ENCODE measurements around the gene ZGPAT.

The ZGPAT gene

DNA sequence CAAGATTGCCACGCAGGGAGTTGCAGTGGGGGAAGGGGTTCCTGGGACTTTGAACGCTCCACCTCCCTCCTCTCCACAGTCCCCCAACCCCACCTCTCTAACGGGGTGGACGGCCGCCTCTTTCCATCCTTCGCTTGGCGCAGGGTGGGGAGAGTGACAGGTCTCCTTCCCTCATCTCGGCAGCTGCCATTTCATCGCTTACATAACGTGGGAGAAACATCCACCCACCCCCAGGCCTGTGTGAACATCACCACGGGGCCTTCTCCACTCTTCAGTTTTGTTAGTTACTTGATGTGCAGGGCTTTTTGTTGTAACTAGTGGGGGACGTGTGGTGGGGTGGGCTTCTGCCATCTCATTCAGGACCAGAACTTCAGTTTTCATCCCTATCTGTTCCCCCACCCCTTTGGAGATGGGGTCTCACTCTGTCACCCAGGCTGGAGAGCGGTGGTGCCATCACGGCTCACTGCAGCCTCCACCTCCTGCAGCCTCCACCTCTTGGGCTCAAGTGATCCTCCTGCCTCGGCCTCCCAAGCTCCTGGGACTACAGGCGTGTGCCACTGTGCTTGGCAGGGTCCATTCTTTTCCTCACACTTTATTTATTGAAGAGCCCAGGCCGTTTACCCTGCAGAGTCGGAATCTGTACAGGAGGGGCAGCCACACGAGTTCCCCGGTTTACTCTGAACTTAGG lies 32.0 kb upstream of the ZGPAT start:
- Histone ChIP-seq H3K27ac (no peak overlapping the region), H3K79me2 (ENCODE audit: insufficient read depth, low read depth) (no peaks in the 10 kb centered on the region), H2AFZ (ENCODE audit: low read depth) (no peak overlapping the region), H4K20me1 (ENCODE audit: insufficient read depth) (no peaks in the 10 kb centered on the region), H3K4me2 (no peak overlapping the region), H3K4me3 (IDR thresholded peaks at IDR 0.05; ENCODE audit: insufficient read depth, low read depth, low read length) (no peak overlapping the region), H3K27me3 (ENCODE audit: insufficient read depth, low read depth) (no peaks in the 10 kb centered on the region), H3K36me3 (ENCODE audit: insufficient read depth) (no peaks in the 10 kb centered on the region), H3K9ac (no peak overlapping the region), H3K4me1 (ENCODE audit: low read depth, poor library complexity, severe bottlenecking) (no peaks in the 10 kb centered on the region)
- TF ChIP-seq, protein P1, sequence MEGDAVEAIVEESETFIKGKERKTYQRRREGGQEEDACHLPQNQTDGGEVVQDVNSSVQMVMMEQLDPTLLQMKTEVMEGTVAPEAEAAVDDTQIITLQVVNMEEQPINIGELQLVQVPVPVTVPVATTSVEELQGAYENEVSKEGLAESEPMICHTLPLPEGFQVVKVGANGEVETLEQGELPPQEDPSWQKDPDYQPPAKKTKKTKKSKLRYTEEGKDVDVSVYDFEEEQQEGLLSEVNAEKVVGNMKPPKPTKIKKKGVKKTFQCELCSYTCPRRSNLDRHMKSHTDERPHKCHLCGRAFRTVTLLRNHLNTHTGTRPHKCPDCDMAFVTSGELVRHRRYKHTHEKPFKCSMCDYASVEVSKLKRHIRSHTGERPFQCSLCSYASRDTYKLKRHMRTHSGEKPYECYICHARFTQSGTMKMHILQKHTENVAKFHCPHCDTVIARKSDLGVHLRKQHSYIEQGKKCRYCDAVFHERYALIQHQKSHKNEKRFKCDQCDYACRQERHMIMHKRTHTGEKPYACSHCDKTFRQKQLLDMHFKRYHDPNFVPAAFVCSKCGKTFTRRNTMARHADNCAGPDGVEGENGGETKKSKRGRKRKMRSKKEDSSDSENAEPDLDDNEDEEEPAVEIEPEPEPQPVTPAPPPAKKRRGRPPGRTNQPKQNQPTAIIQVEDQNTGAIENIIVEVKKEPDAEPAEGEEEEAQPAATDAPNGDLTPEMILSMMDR (conservative IDR thresholded peaks at IDR 0.05; ENCODE audit: low read depth, low read length) = no peak

DNA sequence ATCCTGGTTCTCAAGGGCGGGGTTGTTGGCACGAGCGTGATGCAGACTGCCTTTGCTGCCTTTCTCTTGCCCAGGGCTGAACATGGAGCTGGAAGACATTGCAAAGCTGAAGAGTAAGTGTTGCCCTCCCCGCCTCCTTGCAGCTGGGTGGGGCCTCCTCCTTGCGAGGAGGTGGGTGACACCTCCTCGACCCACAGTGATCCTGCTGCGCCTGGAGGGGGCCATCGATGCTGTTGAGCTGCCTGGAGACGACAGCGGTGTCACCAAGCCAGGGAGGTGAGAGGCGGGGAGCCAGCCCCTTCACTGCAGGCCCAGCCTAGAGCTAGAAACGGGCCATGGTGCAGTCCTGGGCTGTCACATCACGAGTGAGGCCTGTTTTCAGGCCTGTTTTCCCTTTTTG lies 29.8 kb upstream of the ZGPAT start:
- TF ChIP-seq, protein P1 (conservative IDR thresholded peaks at IDR 0.05; ENCODE audit: low read depth, low read length) = no peak
- no peaks in the 10 kb centered on the region for H3K36me3 ChIP-seq (ENCODE audit: insufficient read depth)
- H3K9ac ChIP-seq = no peak overlapping the region
- H3K79me2 ChIP-seq (ENCODE audit: insufficient read depth, low read depth) = no peaks in the 10 kb centered on the region
- H3K4me3 ChIP-seq (IDR thresholded peaks at IDR 0.05; ENCODE audit: insufficient read depth, low read depth, low read length) = no peak overlapping the region
- H2AFZ ChIP-seq (ENCODE audit: low read depth) = no peak overlapping the region
- no peaks in the 10 kb centered on the region for H3K4me1 ChIP-seq (ENCODE audit: low read depth, poor library complexity, severe bottlenecking)
- no peaks in the 10 kb centered on the region for H3K27me3 ChIP-seq (ENCODE audit: insufficient read depth, low read depth)
- H3K4me2 ChIP-seq = no peak overlapping the region
- no peaks in the 10 kb centered on the region for H4K20me1 ChIP-seq (ENCODE audit: insufficient read depth)
- H3K27ac ChIP-seq = no peak overlapping the region

DNA sequence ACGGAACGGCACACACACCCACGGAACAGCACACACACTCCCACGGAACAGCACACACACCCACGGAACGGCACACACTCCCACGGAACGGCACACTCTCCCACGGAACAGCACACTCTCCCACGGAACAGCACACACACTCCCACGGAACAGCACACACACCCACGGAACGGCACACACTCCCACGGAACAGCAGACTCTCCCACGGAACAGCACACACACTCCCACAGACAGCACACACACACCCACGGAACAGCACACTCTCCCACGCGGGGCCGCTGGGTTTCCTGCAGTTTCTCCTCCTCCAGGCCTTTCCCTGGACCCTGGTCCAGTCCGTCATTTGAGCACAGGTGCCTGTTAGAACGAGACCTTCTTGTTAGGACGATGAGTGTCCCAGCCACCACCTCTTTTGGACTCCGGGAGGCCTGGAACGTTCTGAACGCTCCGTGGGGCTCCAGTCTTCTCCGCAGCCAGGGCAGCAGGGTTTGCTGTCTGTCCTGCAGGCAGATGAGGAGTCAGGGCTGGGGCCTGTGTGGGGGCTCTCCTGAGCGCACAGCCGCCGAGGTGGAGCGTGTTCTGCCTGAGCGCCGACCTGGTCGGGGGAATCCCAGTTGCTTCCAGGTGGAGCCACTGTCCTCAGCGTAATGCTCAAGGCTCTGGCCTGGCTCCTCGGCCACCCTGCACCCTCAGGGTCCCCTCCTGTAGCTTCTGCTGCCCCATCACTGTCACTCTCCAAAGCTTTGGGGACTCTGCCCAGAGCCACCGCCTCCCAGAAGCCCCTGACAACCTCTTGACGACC lies 29.0 kb upstream of the ZGPAT start:
- H3K27me3 ChIP-seq (ENCODE audit: insufficient read depth, low read depth) = no peaks in the 10 kb centered on the region
- no peak overlapping the region for H3K9ac ChIP-seq
- no peaks in the 10 kb centered on the region for H3K4me1 ChIP-seq (ENCODE audit: low read depth, poor library complexity, severe bottlenecking)
- no peak overlapping the region for H2AFZ ChIP-seq (ENCODE audit: low read depth)
- no peaks in the 10 kb centered on the region for H3K36me3 ChIP-seq (ENCODE audit: insufficient read depth)
- no peak overlapping the region for H3K27ac ChIP-seq
- no peak overlapping the region for H3K4me3 ChIP-seq (IDR thresholded peaks at IDR 0.05; ENCODE audit: insufficient read depth, low read depth, low read length)
- H3K4me2 ChIP-seq = no peak overlapping the region
- no peaks in the 10 kb centered on the region for H3K79me2 ChIP-seq (ENCODE audit: insufficient read depth, low read depth)
- TF ChIP-seq, protein P1 (conservative IDR thresholded peaks at IDR 0.05; ENCODE audit: low read depth, low read length) = no peak
- H4K20me1 ChIP-seq (ENCODE audit: insufficient read depth) = no peaks in the 10 kb centered on the region

DNA sequence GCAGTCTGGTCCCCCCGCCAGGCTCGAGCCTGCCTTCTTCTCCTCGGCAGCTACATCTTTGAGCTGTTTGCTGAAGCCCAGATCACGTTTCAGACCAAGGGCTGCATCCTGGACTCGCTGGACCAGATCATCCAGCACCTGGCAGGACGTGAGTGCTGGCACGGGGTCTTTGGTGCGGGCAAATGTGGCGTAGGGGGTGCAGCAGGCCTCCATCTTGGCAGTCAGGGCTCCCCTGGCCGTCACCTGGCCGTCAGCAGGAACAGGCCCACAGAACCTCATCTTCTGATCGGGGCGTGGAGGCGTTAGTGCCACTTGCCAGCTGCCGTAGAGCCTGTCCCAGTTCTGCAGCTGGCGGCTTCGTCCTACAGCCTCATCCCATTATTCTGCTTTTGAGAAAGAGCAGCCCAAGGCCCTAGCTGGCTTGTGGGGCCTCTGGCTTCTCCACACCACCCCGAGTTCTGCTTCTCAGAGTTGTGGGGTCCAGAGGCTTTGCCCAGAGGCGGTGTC lies 28.0 kb upstream of the ZGPAT start:
- TF ChIP-seq, protein P1 (conservative IDR thresholded peaks at IDR 0.05; ENCODE audit: low read depth, low read length) = no peak
- Histone ChIP-seq H3K4me2 (no peak overlapping the region), H2AFZ (ENCODE audit: low read depth) (no peak overlapping the region), H3K27me3 (ENCODE audit: insufficient read depth, low read depth) (no peaks in the 10 kb centered on the region), H4K20me1 (ENCODE audit: insufficient read depth) (no peaks in the 10 kb centered on the region), H3K4me1 (ENCODE audit: low read depth, poor library complexity, severe bottlenecking) (no peaks in the 10 kb centered on the region), H3K36me3 (ENCODE audit: insufficient read depth) (no peaks in the 10 kb centered on the region), H3K27ac (no peak overlapping the region), H3K4me3 (IDR thresholded peaks at IDR 0.05; ENCODE audit: insufficient read depth, low read depth, low read length) (no peak overlapping the region), H3K79me2 (ENCODE audit: insufficient read depth, low read depth) (no peaks in the 10 kb centered on the region), H3K9ac (no peak overlapping the region)

All from KMS-11 (cell line).